Measurements from ENCODE around the gene SLC17A8. TPM values are rescaled to one million over a fixed set of nuclear protein-coding genes. Genes with fewer than 3 reads are reported as not detected.
"Not testable (repeated sequence)": the region's sequence is repeated elsewhere in the genome, so short reads cannot be mapped to it uniquely, and the experiment has no call there.

The SLC17A8 gene
- total RNA-seq (1 to 10 TPM in 1 of 2 donors, under 1 TPM in 1; 0.08 to 3.9 TPM), polyA plus RNA-seq (under 1 TPM; 0.20 to 0.29 TPM)

DNA sequence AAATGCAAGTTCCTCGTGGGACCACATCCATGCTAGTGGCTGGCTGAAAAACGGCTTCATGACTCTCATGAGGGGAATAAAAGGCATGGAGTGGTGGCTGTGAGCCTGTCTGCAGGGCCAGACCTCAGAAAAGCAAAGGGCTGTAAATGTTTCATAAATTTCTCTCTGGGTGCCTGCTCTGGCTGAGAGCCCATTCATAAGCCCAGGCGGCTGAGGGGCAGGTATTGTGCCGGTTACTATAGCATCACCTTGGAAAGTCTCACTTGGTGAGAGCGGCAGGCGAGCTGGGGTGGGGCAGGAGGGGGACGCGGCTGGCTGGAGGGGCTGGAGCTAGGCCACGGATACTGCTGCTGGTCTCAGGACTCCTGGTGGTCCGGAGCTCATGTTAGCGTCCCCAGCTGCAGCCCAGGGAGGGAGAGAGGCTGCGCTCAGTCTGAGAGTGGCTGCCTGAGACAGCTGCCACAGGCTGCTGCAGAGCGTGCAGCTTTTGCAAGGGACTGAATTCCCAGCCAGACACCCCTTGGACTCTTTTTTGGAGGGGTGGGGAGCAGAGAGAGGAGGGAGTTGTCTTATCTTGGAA is at the start of gene SLC17A8:
TSS of gene SLC17A8 (plus strand) at position 431 of the 580 bp plus-strand sequence. CDS start 318 bp downstream, outside the sequence.
- H3K27me3 ChIP-seq (ENCODE audit: control insufficient read depth in 4 of 4, insufficient read depth in 4 of 4, low read length in 3 of 4), result peaks cover 0 to 4% (median 0%) of the 10 kb centered on the region in 4 donors
- H3K36me3 ChIP-seq (ENCODE audit: control insufficient read depth in 4 of 4, insufficient read depth in 3 of 4, low read depth in 1 of 4, low read length in 3 of 4), result no peaks in the 10 kb centered on the region
- TF ChIP-seq CTCF (IDR thresholded peaks at IDR 0.05; ENCODE audit: low read depth, low read length, missing input control) (no peak), EGR1 (IDR thresholded peaks at IDR 0.05; ENCODE audit: low read depth in 2 of 2) (no peak), ATF3 (IDR thresholded peaks at IDR 0.05) (no peak), FOXA2 (IDR thresholded peaks at IDR 0.05) (no peak), NR2F2 (IDR thresholded peaks at IDR 0.05) (no peak), SP1 (IDR thresholded peaks at IDR 0.05) (no peak), RXRA (IDR thresholded peaks at IDR 0.05) (no peak), RAD21 (IDR thresholded peaks at IDR 0.05) (no peak), HNF4G (IDR thresholded peaks at IDR 0.05) (no peak), MAX (IDR thresholded peaks at IDR 0.05) (no peak), GABPA (IDR thresholded peaks at IDR 0.05 in 1 of 2, conservative IDR thresholded peaks at IDR 0.05 in 1 of 2) (no peak), FOXA1 (IDR thresholded peaks at IDR 0.05) (no peak), JUND (IDR thresholded peaks at IDR 0.05) (no peak), YY1 (IDR thresholded peaks at IDR 0.05) (no peak), HNF4A (conservative IDR thresholded peaks at IDR 0.05) (no peak), TAF1 (conservative IDR thresholded peaks at IDR 0.05) (no peak)
- TF ChIP-seq, protein P1, sequence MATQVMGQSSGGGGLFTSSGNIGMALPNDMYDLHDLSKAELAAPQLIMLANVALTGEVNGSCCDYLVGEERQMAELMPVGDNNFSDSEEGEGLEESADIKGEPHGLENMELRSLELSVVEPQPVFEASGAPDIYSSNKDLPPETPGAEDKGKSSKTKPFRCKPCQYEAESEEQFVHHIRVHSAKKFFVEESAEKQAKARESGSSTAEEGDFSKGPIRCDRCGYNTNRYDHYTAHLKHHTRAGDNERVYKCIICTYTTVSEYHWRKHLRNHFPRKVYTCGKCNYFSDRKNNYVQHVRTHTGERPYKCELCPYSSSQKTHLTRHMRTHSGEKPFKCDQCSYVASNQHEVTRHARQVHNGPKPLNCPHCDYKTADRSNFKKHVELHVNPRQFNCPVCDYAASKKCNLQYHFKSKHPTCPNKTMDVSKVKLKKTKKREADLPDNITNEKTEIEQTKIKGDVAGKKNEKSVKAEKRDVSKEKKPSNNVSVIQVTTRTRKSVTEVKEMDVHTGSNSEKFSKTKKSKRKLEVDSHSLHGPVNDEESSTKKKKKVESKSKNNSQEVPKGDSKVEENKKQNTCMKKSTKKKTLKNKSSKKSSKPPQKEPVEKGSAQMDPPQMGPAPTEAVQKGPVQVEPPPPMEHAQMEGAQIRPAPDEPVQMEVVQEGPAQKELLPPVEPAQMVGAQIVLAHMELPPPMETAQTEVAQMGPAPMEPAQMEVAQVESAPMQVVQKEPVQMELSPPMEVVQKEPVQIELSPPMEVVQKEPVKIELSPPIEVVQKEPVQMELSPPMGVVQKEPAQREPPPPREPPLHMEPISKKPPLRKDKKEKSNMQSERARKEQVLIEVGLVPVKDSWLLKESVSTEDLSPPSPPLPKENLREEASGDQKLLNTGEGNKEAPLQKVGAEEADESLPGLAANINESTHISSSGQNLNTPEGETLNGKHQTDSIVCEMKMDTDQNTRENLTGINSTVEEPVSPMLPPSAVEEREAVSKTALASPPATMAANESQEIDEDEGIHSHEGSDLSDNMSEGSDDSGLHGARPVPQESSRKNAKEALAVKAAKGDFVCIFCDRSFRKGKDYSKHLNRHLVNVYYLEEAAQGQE (IDR thresholded peaks at IDR 0.05), result no peak
- TF ChIP-seq, protein P2, sequence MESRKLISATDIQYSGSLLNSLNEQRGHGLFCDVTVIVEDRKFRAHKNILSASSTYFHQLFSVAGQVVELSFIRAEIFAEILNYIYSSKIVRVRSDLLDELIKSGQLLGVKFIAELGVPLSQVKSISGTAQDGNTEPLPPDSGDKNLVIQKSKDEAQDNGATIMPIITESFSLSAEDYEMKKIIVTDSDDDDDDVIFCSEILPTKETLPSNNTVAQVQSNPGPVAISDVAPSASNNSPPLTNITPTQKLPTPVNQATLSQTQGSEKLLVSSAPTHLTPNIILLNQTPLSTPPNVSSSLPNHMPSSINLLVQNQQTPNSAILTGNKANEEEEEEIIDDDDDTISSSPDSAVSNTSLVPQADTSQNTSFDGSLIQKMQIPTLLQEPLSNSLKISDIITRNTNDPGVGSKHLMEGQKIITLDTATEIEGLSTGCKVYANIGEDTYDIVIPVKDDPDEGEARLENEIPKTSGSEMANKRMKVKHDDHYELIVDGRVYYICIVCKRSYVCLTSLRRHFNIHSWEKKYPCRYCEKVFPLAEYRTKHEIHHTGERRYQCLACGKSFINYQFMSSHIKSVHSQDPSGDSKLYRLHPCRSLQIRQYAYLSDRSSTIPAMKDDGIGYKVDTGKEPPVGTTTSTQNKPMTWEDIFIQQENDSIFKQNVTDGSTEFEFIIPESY (IDR thresholded peaks at IDR 0.05), result no peak
- H3K27ac ChIP-seq (ENCODE audit: low read depth in 1 of 2, low read length in 2 of 2), result no peak within 1 kb of the TSS
- no peak within 1 kb of the TSS for H3K9ac ChIP-seq (ENCODE audit: low read depth in 1 of 2, low read length in 2 of 2)
- peaks cover 0 to 6% (median 5%) of the 10 kb centered on the region in 4 donors for H3K4me1 ChIP-seq (ENCODE audit: control insufficient read depth in 4 of 4, insufficient read depth in 4 of 4, low read length in 3 of 4)
- H3K4me3 ChIP-seq (ENCODE audit: low read depth in 1 of 3, low read length in 3 of 3), result no peak within 1 kb of the TSS
- WGBS, result 35% methylated on average over 13 of the region's 13 CpGs
- no peak for DNase-seq (ENCODE audit: low spot score)
- H3K9me3 ChIP-seq (ENCODE audit: control insufficient read depth in 4 of 4, low read length in 3 of 4), result no peaks in the 10 kb centered on the region

DNA sequence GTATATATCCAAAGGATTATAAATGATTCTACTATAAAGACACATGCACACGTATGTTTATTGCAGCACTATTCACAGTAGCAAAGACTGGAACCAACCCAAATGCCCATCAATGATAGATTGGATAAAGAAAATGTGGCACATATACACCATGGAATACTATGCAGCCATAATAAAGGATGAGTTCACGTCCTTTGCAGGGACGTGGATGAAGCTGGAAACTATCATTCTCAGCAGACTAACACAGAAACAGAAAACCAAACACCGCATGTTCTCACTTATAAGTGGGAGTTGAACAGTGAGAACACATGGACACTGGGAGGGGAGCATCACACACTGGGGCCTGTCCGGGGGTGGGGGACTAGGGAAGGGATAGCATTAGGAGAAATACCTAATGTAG is 48.7 kb upstream of the SLC17A8 start:
- not testable (repeated sequence) for H3K4me3 ChIP-seq (ENCODE audit: low read depth in 1 of 3, low read length in 3 of 3); H3K4me1 ChIP-seq (ENCODE audit: control insufficient read depth in 4 of 4, insufficient read depth in 4 of 4, low read length in 3 of 4); H3K9me3 ChIP-seq (ENCODE audit: control insufficient read depth in 4 of 4, low read length in 3 of 4); H3K9ac ChIP-seq (ENCODE audit: low read depth in 1 of 2, low read length in 2 of 2); DNase-seq (ENCODE audit: low spot score); H3K27ac ChIP-seq (ENCODE audit: low read depth in 1 of 2, low read length in 2 of 2); H3K27me3 ChIP-seq (ENCODE audit: control insufficient read depth in 4 of 4, insufficient read depth in 4 of 4, low read length in 3 of 4)
- peaks cover 3 to 23% (median 17%) of the 10 kb centered on the region in 4 donors for H3K36me3 ChIP-seq (ENCODE audit: control insufficient read depth in 4 of 4, insufficient read depth in 3 of 4, low read depth in 1 of 4, low read length in 3 of 4)
- 98% methylated on average over 5 of the region's 5 CpGs for WGBS

All from liver (tissue), 9 donors.